GM18499 (cell line): ENCODE results near the gene KCNK6.
"Not testable (repeated sequence)": the region's sequence is repeated elsewhere in the genome, so short reads cannot be mapped to it uniquely, and the experiment has no call there.

Experiments used
- ATAC-seq: cut with Tn5 transposase; IDR thresholded peaks from one replicate; pipeline ENCODE4 v1.9.1; 2021; ENCODE audit warnings: moderate number of reproducible peaks; ENCODE audit not compliant: insufficient read depth, unreplicated experiment

The KCNK6 gene

DNA sequence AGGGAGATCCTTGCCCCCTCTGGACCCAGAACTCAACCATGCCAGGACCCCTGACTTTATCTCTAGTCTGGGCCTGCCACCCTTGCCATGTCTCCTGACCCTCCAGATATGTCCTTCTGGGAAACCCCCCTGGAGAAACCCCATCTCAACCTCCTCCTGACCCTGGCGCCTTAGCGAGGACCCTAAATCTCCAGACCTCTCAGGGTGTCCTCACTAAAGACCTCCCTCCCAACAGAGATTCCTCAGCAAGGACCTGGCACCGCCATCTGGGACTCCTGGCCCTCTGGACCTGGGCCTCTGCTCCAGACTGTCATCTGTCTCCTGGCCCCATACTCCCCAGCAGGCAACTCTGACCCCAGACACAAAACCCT lies 1.3 kb downstream of the KCNK6 start:
- ATAC-seq, result no peak

GRCh38 chr19:38321646-38322196 lies 2.1 kb downstream of the KCNK6 start:
- ATAC-seq, result no peak

- ATAC-seq, result no peak
These were observed 3.6 kb downstream of the KCNK6 start for GRCh38 chr19:38323291-38323690.

DNA sequence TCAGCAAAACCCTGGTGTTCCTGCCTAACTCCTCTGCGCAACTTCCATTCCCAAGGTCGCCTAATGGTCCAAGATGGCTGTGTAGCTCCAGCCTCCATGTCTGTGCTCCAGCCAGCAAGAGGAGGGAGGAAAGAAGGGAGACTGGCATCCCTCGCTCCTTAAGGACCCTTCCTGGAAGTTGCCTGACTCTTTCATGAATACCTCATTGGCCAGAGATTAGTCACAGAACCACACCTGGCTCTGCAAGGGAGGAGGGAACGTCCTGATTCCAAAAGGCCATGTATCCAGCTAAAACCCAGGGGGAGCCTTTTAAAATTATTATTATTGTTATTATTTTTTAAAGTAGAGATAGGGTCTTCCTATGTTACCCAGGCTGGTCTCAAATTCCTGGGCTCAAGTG lies 4.8 kb downstream of the KCNK6 start:
- no peak for ATAC-seq

DNA sequence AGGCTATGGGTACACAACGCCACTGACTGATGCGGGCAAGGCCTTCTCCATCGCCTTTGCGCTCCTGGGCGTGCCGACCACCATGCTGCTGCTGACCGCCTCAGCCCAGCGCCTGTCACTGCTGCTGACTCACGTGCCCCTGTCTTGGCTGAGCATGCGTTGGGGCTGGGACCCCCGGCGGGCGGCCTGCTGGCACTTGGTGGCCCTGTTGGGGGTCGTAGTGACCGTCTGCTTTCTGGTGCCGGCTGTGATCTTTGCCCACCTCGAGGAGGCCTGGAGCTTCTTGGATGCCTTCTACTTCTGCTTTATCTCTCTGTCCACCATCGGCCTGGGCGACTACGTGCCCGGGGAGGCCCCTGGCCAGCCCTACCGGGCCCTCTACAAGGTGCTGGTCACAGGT lies 6.9 kb downstream of the KCNK6 start:
- no peak for ATAC-seq

DNA sequence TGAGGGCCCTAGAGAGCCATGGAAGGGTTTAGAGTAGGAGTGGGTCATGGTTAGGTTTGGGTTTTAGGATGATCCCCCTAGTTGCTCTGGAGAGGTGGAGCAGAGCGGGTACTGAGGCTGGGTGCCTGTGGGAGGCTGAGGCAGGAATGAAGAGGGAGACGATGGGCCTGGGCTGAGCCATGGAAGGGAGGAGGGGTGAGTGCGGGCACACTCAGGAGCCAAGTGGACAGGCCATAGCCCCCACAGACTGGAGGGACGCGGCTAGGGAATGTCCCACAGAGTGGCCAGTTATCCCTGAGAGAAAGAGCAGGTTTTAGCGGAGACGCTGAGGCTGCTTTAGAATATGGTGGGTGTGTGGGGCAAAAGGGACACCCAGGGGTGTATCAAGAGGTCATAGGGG lies 10.0 kb downstream of the KCNK6 start:
- no peak for ATAC-seq

DNA sequence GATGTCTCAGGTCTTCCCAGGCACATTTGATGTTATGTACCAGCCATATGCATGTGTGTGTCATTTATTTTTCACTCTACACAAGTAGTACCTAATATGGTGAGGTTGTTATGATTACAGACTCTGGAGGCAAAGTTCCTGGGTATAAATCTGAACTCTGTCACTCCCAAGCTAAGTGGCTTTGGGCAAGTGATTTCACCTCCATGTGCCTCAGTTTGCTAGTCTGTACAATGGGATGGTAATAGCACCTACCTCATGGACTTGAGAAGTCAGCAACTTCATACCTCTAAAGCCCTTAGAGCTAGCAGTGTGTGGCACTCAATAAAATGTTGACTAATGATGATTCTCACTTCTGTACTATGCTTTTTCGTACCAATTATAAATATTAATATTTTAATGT lies 12.1 kb downstream of the KCNK6 start:
- ATAC-seq, result no peak

- ATAC-seq, result no peak
These were observed 13.6 kb downstream of the KCNK6 start for GRCh38 chr19:38333245-38333644.

DNA sequence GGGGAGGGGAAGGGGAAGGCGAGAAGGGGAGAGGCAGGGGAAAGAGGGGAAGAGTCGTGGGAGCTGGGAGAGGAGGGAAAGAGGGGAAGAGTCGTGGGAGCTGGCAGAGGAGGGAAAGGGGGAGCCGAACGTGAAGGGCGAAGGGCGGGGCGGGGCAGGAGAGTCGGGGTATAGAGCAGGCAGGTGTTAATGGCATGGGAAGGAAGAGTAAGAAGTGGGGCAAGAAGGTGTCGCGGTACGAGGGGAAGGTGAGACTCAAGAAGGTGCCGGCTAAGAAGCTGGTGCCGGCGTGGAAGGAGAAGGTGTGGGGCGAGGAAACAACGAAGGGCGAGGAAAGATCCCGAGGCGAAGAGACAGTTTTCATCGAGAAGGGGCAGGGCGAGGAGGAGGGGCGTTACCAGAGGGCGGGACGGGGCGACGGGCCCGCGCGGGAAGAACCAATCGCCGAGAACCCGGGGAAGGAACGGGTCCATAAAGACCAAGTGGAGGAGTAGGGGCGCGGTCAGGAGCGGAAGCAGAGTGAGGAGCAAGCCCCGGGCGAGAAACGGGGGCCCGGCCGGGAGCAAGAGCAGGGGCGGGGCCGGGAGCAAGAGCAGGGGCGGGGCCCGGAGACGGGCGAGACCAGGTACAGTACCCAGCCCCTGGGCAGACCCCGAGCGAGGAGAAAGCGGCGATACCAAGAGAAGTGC lies 16.4 kb downstream of the KCNK6 start:
- peak; percentile 37 for ATAC-seq

GRCh38 chr19:38336638-38337359 lies 17.2 kb downstream of the KCNK6 start:
- ATAC-seq, result no peak

DNA sequence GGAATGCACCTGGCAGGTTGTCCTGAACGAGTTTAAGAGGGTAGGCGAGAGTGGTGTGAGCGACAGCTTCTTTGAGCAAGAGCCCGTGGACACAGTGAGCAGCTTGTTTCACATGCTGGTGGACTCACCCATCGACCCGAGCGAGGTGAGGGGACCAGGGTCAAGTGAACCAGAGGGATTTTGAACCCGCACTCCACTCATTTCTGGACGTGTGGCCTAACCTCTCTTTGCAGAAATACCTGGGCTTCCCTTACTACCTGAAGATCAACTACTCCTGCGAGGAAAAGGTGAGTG lies 17.7 kb downstream of the KCNK6 start:
- ATAC-seq, result no peak

DNA sequence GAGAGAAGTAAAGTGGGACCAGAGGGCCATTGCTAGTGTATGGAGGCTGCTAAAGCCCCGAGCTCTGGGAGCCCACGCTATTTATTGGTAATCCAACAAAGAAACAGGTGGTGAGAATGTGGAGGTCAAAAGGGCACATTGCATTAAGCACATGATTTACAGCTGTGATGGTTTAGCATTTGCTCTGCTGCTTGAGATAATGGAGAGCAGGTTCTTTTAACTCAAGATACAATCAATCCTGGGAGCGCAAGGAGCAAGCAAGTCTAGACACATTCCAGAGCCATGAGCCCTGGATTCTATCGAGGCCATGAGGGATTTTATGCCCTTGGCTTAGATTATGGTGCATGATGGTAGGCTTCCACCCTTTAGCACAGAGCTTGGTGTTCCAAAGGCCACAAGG lies 19.4 kb downstream of the KCNK6 start:
- ATAC-seq, result not testable (repeated sequence)

DNA sequence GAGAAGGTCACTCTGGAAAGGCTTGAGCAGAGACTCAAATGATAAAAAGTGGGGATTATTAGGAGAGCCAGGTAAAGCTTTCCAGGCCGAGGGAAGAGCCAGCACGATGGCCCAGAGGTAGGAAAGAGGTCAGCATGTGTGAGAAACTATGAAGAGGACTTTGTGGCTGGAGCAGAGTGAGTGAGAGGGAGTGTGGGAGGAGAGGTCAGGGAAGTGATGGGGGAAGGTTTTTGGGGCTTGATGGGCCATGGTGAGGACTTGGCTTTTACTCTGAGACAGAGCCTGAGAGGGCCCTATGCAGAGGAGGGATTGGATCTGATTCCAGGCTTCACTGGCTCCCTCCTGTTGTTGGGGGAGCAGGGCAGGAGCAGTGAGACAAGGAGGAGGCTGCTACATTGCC lies 21.3 kb downstream of the KCNK6 start:
- no peak for ATAC-seq

DNA sequence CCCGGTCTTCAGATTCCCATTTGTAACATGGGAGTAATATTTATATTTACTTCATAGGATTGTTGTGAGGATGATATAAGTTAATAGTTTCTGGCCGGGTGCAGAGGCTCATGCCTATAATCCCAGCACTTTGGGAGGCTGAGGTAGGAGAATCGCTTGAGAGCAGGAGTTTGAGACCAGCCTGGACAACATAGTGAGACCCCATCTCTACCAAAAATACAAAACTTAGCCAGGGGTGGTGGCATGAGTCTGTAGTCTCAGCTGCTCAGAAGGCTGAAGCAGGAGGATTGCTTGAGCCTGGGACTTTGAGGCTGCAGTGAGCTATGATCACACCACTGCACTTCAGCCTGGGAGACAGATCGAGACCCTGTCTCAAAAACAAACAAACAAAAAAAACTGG lies 27.2 kb downstream of the KCNK6 start:
- ATAC-seq, result no peak

DNA sequence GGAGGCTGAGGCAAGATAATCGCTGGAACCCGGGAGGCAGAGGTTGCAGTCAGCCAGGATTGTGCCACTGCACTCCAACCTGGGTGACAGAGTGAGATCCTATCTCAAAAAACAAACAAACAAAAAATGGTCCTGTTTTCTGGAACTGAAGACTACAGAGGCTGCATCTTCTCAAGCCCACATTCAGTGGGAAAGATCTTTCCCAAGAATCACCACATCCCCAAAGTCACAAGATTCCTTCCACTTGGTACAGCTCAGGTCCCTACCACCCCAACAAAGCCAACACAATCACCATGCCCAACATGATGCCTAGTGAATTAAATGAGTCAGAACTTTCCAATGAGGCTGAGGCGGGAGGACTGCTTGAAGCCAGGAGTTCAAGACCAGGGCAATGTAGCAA lies 31.2 kb downstream of the KCNK6 start:
- no peak for ATAC-seq

DNA sequence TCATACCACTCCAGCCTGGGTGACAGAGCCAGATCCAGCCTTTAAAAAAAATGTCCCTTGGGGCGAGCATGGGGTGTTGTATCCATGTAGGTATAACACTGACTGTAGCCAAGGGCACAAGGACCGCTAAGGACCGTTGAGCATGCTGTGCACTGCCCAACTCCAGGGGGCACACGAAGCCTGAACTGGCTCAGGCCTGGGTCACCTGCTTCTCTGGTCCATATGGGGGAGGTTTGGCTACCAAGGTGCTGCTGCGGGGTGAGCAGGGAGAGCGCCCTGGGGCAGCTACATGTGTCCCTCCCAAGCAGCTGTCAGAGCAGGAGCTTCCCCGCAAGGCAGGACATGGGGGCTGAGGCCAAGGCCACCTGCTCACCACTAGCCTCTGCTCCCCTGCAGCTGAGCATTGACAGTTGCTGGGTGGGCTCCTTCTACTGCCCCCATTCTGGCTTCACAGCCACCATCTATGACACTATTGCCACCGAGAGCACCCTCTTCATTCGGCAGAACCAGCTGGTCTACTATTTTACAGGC lies 32.3 kb downstream of the KCNK6 start:
- ATAC-seq, result no peak

DNA sequence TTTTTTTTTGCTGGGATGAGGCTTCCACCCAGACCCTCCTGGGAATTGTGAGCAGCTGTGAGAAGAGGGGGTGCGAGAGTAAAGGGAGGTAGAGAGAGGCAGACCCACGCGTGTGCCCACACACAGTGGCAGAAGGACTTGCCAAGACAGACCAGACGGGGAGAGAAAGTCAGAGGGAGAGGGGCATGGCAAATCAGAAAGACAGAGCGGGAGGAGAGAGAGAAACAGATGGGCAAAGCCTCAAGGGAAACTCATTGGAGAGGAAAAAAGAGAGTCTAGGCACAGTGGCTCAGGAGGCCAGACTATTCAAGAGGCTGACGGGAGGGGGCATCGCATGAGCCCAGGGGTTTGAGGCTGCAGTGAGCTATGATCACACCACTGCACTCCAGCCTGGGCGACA lies 33.0 kb downstream of the KCNK6 start:
- no peak for ATAC-seq

GRCh38 chr19:38355728-38356725 lies 36.4 kb downstream of the KCNK6 start:
- ATAC-seq, result no peak

DNA sequence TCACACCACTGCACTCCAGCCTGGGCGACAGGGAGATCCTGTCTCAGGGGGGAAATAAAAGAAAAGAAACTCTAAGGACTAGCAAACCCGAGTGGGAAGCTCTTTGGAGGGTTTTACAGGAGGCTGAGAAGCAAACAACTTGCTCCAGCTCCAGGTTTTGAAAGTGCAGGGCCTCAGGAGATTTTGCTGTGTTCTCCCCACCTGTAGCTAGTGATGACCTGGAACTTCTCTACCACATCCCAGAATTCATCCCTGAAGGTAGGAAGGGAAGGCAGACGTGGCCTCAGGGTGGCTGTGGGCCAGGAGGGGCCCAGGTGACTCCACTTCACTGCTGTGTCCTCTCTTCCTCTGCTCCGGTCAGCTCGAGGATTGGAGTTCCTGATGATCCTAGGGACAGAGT lies 38.4 kb downstream of the KCNK6 start:
- no peak for ATAC-seq

- ATAC-seq, result no peak
These were observed 39.8 kb downstream of the KCNK6 start for GRCh38 chr19:38359242-38360021.
